ENCODE measurements around the gene RECQL5. TPM values are rescaled to one million over a fixed set of nuclear protein-coding genes. Genes with fewer than 3 reads are reported as not detected.

RECQL5 gene
- total RNA-seq, 1 donor from 2014 or later, result 22.7 TPM

GRCh38 chr17:75614006-75614405, 52.9 kb downstream of the RECQL5 start:
- H3K27me3 Mint-ChIP-seq (ENCODE audit: insufficient read depth, low read depth), result no peaks in the 10 kb centered on the region
- Histone ChIP-seq H4K20me1 (ENCODE audit: low read depth) (no peaks in the 10 kb centered on the region), H3K4me2 (no peak overlapping the region), H3K4me3 (no peak overlapping the region), H3F3A (ENCODE audit: low read depth) (no peaks in the 10 kb centered on the region), H3K27ac (no peak overlapping the region), H3K9ac (no peak overlapping the region), H3K79me2 (ENCODE audit: low read depth) (no peaks in the 10 kb centered on the region), H3K4me1 (peaks cover 12% of the 10 kb centered on the region), H3K36me3 (no peaks in the 10 kb centered on the region), H2AFZ (replicated peaks) (no peak overlapping the region), H3K27me3 (no peaks in the 10 kb centered on the region), H3K9me3 (ENCODE audit: low read depth) (no peaks in the 10 kb centered on the region)
- no peaks in the 10 kb centered on the region for H3K36me3 Mint-ChIP-seq
- DNase-seq (ENCODE audit: low spot score), result peak; percentile 47
- no peaks in the 10 kb centered on the region for H3K4me1 Mint-ChIP-seq
- no peak overlapping the region for H3K27ac Mint-ChIP-seq
- H3K4me3 Mint-ChIP-seq, result no peak overlapping the region
- H3K9me3 Mint-ChIP-seq, result no peaks in the 10 kb centered on the region
- TF ChIP-seq CTCF (IDR thresholded peaks at IDR 0.05) (peak; percentile 21), EZH2 (IDR thresholded peaks at IDR 0.05) (no peak)

- no peak overlapping the region for H2AFZ ChIP-seq (replicated peaks)
- no peak overlapping the region for H3K4me3 ChIP-seq
- no peak overlapping the region for H3K4me2 ChIP-seq
- H4K20me1 ChIP-seq (ENCODE audit: low read depth), result no peaks in the 10 kb centered on the region
- Mint-ChIP-seq H3K4me1 (no peaks in the 10 kb centered on the region), H3K4me3 (no peak overlapping the region), H3K9me3 (no peaks in the 10 kb centered on the region), H3K36me3 (no peaks in the 10 kb centered on the region), H3K27ac (no peak overlapping the region), H3K27me3 (ENCODE audit: insufficient read depth, low read depth) (no peaks in the 10 kb centered on the region)
- H3K27ac ChIP-seq, result no peak overlapping the region
- H3F3A ChIP-seq (ENCODE audit: low read depth), result no peaks in the 10 kb centered on the region
- no peak for DNase-seq (ENCODE audit: low spot score)
- H3K9ac ChIP-seq, result no peak overlapping the region
- H3K9me3 ChIP-seq (ENCODE audit: low read depth), result no peaks in the 10 kb centered on the region
- no peaks in the 10 kb centered on the region for H3K36me3 ChIP-seq
- no peaks in the 10 kb centered on the region for H3K79me2 ChIP-seq (ENCODE audit: low read depth)
- peaks cover 12% of the 10 kb centered on the region for H3K4me1 ChIP-seq
- H3K27me3 ChIP-seq, result no peaks in the 10 kb centered on the region
- TF ChIP-seq CTCF (IDR thresholded peaks at IDR 0.05) (no peak), EZH2 (IDR thresholded peaks at IDR 0.05) (no peak), EZH2phosphoT487 (IDR thresholded peaks at IDR 0.05) (no peak)
Measured at GRCh38 chr17:75612906-75613626, 53.9 kb downstream of the RECQL5 start.

GRCh38 chr17:75611851-75612429, 55.0 kb downstream of the RECQL5 start:
- no peak for DNase-seq (ENCODE audit: low spot score)
- H3K4me2 ChIP-seq, result no peak overlapping the region
- Mint-ChIP-seq H3K4me1 (no peaks in the 10 kb centered on the region), H3K36me3 (no peaks in the 10 kb centered on the region), H3K4me3 (no peak overlapping the region), H3K9me3 (no peaks in the 10 kb centered on the region), H3K27me3 (ENCODE audit: insufficient read depth, low read depth) (no peaks in the 10 kb centered on the region), H3K27ac (no peak overlapping the region)
- no peaks in the 10 kb centered on the region for H4K20me1 ChIP-seq (ENCODE audit: low read depth)
- no peaks in the 10 kb centered on the region for H3K9me3 ChIP-seq (ENCODE audit: low read depth)
- no peak for TF ChIP-seq EZH2 (IDR thresholded peaks at IDR 0.05)
- TF ChIP-seq CTCF (IDR thresholded peaks at IDR 0.05), result no peak
- no peak for TF ChIP-seq EZH2phosphoT487 (IDR thresholded peaks at IDR 0.05)
- H3K27ac ChIP-seq, result no peak overlapping the region
- no peaks in the 10 kb centered on the region for H3K36me3 ChIP-seq
- no peak overlapping the region for H3K9ac ChIP-seq
- no peak overlapping the region for H3K4me3 ChIP-seq
- no peaks in the 10 kb centered on the region for H3F3A ChIP-seq (ENCODE audit: low read depth)
- H2AFZ ChIP-seq (replicated peaks), result no peak overlapping the region
- peaks cover 12% of the 10 kb centered on the region for H3K4me1 ChIP-seq
- H3K27me3 ChIP-seq, result no peaks in the 10 kb centered on the region
- no peaks in the 10 kb centered on the region for H3K79me2 ChIP-seq (ENCODE audit: low read depth)

Data from neural progenitor cell (in vitro differentiated cells).